ENCODE results near the gene ADGRB2.

ADGRB2 gene

GRCh38 chr1:31799196-31799894, 35.2 kb upstream of the ADGRB2 start:
- H3K4me3 ChIP-seq (replicated peaks; ENCODE audit: low read depth, low read length) = no peak overlapping the region

GRCh38 chr1:31798433-31799195, 34.5 kb upstream of the ADGRB2 start:
- TF ChIP-seq CTCF (IDR thresholded peaks at IDR 0.05; ENCODE audit: low read depth, low read length, missing control alignments) = no peak
- peak; percentile 40 for DNase-seq (ENCODE audit: extremely low read depth, low read depth)
- H3K4me3 ChIP-seq (replicated peaks; ENCODE audit: low read depth, low read length) = peak overlapping the region; percentile 41

More at GRCh38 chr1:31799196-31799894, 35.2 kb upstream of the ADGRB2 start:
- no peak for TF ChIP-seq CTCF (IDR thresholded peaks at IDR 0.05; ENCODE audit: low read depth, low read length, missing control alignments)
- DNase-seq (ENCODE audit: extremely low read depth, low read depth) = no peak

- TF ChIP-seq CTCF (IDR thresholded peaks at IDR 0.05; ENCODE audit: low read depth, low read length, missing control alignments) = no peak
- no peak for DNase-seq (ENCODE audit: extremely low read depth, low read depth)
- peak overlapping the region; percentile 41 for H3K4me3 ChIP-seq (replicated peaks; ENCODE audit: low read depth, low read length)
Observed at GRCh38 chr1:31798086-31798432, 33.9 kb upstream of the ADGRB2 start.

- H3K4me3 ChIP-seq (replicated peaks; ENCODE audit: low read depth, low read length) = peak overlapping the region; percentile 41
- no peak for DNase-seq (ENCODE audit: extremely low read depth, low read depth)
- no peak for TF ChIP-seq CTCF (IDR thresholded peaks at IDR 0.05; ENCODE audit: low read depth, low read length, missing control alignments)
Observed at GRCh38 chr1:31797216-31797615, 33.1 kb upstream of the ADGRB2 start.

GRCh38 chr1:31796707-31797106, 32.6 kb upstream of the ADGRB2 start:
- no peak overlapping the region for H3K4me3 ChIP-seq (replicated peaks; ENCODE audit: low read depth, low read length)
- TF ChIP-seq CTCF (IDR thresholded peaks at IDR 0.05; ENCODE audit: low read depth, low read length, missing control alignments) = no peak
- no peak for DNase-seq (ENCODE audit: extremely low read depth, low read depth)

DNA sequence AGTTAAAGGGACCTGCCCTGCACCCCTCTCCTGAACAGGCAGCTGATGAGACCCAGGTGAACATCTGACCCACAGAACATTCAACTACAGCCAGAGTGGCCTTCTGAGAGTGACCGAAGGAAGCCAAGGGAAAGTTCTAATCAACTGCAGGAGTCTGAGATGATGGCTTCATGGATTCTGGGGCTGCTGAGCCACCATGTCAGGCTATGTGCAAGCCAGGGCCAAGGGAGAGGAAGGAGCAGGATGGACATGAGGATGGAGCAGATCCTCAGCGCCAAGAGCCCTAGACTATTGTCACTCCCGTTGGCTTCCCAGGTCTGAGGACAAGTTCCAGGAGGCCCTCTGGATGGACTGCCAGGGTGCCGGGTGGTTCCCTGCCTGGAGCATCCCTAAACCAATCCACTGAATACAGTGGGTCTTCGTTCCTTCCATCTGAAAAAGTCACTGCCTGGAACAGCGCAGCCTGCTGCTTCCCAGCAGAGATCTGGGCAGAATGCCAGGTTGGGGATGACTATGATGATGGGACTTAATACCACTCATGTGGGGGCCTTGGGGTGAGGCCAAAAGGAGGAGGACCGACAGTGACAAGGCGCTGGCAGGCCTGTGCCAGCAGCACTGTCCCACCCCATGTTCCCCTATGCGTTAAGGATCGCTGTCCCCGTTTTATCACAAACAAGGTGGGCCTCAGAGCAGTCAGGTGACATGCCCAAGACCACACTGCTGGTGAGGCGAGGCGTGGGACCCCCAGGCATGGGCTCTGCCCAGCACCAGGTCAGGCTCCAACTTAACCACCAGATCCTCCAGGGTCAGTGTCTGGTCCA, 31.9 kb upstream of the ADGRB2 start:
- H3K4me3 ChIP-seq (replicated peaks; ENCODE audit: low read depth, low read length) = no peak overlapping the region
- no peak for TF ChIP-seq CTCF (IDR thresholded peaks at IDR 0.05; ENCODE audit: low read depth, low read length, missing control alignments)
- DNase-seq (ENCODE audit: extremely low read depth, low read depth) = peak; percentile 47

Data from HFF-Myc (cell line).